WTC11 (cell line): Measurements from ENCODE around the gene LARP1.

Experiments
- GRHL2 ChIP-seq: fragments of 250-450 bp; sonication (Bioruptor Pico); IDR thresholded peaks from 2 replicates; pipeline ENCODE4 v1.8.0; 2022; ENCODE audit warnings: mild to moderate bottlenecking, moderate library complexity; ENCODE audit not compliant: insufficient replicate concordance, severe bottlenecking
- MAX ChIP-seq: sonication (generic); formaldehyde crosslinking; IDR thresholded peaks from 2 replicates; pipeline ENCODE4 v1.8.0; 2022; ENCODE audit warnings: mild to moderate bottlenecking, missing genetic modification reagents
- NFE2L1 ChIP-seq: sonication (generic); formaldehyde crosslinking; IDR thresholded peaks from 2 replicates; pipeline ENCODE4 v1.8.1; 2023; ENCODE audit warnings: missing genetic modification reagents
- ZBTB21 ChIP-seq: sonication (generic); formaldehyde crosslinking; IDR thresholded peaks from 2 replicates; pipeline ENCODE4 v1.8.1; 2023; ENCODE audit warnings: mild to moderate bottlenecking, missing genetic modification reagents, borderline replicate concordance
- TF ChIP-seq, protein P1 (sequence below): fragments of 200-600 bp; IDR thresholded peaks from 2 replicates; pipeline ENCODE4 v1.8.0; 2022; ENCODE audit warnings: antibody characterized with exemption

DNA sequence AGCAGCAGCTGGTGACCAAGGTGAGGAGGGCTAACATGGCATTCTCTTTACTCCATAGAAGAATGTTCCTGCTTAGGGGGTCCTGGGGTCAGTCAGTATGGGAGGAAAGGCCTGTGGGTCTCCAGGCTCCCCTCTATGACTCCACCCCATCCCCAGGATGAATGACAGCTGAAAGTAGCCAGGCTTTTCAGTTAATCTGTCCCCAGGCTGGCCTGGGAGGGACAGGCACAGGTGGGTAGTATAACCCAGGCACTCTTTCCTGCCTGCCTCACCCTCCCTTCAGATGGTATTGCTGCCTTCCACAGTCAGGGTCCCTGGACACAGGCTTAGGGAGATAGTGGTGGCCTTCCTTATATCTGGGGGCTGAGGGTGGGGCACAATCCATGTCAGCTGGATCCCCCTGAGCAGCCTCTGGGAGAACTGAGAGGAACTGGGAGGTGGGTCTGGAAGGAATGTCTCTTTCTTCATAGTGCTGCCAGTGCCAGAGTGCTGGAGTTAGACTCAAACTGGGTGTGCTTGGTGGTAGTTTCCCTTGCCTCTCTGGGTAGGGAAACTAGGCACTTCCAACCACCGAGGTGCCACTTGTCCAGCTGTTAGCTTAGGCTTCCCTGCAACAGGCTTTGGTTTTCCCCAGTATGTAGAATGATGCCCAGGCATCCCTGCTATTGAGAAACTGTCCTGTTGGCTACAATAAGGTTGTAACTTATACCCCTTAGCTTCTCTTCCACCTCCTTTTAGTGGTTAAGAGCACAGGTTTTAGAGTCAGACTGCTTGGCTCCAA is 27.8 kb downstream of the LARP1 start:
- TF ChIP-seq, protein P1, sequence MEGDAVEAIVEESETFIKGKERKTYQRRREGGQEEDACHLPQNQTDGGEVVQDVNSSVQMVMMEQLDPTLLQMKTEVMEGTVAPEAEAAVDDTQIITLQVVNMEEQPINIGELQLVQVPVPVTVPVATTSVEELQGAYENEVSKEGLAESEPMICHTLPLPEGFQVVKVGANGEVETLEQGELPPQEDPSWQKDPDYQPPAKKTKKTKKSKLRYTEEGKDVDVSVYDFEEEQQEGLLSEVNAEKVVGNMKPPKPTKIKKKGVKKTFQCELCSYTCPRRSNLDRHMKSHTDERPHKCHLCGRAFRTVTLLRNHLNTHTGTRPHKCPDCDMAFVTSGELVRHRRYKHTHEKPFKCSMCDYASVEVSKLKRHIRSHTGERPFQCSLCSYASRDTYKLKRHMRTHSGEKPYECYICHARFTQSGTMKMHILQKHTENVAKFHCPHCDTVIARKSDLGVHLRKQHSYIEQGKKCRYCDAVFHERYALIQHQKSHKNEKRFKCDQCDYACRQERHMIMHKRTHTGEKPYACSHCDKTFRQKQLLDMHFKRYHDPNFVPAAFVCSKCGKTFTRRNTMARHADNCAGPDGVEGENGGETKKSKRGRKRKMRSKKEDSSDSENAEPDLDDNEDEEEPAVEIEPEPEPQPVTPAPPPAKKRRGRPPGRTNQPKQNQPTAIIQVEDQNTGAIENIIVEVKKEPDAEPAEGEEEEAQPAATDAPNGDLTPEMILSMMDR, result no peak
- TF ChIP-seq NFE2L1 (CRISPR knock-in tag) (no peak), ZBTB21 (CRISPR knock-in tag) (no peak), MAX (CRISPR knock-in tag) (no peak), GRHL2 (CRISPR knock-in tag) (no peak)
